ENCODE data around the gene OXA1L. TPM values are rescaled to one million over a fixed set of nuclear protein-coding genes. Genes with fewer than 3 reads are reported as not detected.
A peak's percentile ranks its signal among the peaks of the same experiment; 100 is the strongest.

OXA1L gene
- total and polyA plus RNA-seq, 2 of the 13 experiments (the other 11 are each of a cell fraction or from before 2014, with no cell fraction given) = 230 to 589 TPM

- TF ChIP-seq ZFX (CRISPR knock-in tag; IDR thresholded peaks at IDR 0.05; ENCODE audit: low read depth) = peak; percentile 96
- TF ChIP-seq ARID3A (IDR thresholded peaks at IDR 0.05; ENCODE audit: low read depth, low read length) = peak; percentile 10; the same call in 1 of the 2 replicates
- peak; percentile 77 for TF ChIP-seq ZNF781 (CRISPR knock-in tag; IDR thresholded peaks at IDR 0.05; ENCODE audit: borderline replicate concordance, not compliant biosample characterization)
- TF ChIP-seq BCL3 (CRISPR knock-in tag; IDR thresholded peaks at IDR 0.05) = peak; percentile 98
- TF ChIP-seq GPN1 (CRISPR knock-in tag; IDR thresholded peaks at IDR 0.05; ENCODE audit: borderline replicate concordance) = 0 out of 2 replicates have a peak, but pooled peaks have one; percentile 4
- TF ChIP-seq ZNF672 (CRISPR knock-in tag; IDR thresholded peaks at IDR 0.05) = no peak
- TF ChIP-seq E2F2 (CRISPR knock-in tag; IDR thresholded peaks at IDR 0.05; ENCODE audit: borderline replicate concordance) = peak; percentile 81; the same call in 1 of the 2 replicates
- TF ChIP-seq GZF1 (CRISPR knock-in tag; IDR thresholded peaks at IDR 0.05) = peak; percentile 87
- peak; percentile 18; the same call in 1 of the 2 replicates for TF ChIP-seq RERE (CRISPR knock-in tag; IDR thresholded peaks at IDR 0.05; ENCODE audit: low read depth)
- peak; percentile 98 for TF ChIP-seq POLR2A (IDR thresholded peaks at IDR 0.05; ENCODE audit: insufficient read depth in 1 of 2, low read depth in 2 of 2, low read length in 2 of 2)
- TF ChIP-seq ZFP90 (CRISPR knock-in tag; IDR thresholded peaks at IDR 0.05; ENCODE audit: borderline replicate concordance) = peak; percentile 90
- 0 out of 2 replicates have a peak, but pooled peaks have one; percentile 23 for TF ChIP-seq ZNF530 (CRISPR knock-in tag; IDR thresholded peaks at IDR 0.05; ENCODE audit: low read depth)
- peak; percentile 99 for TF ChIP-seq ZNF816 (CRISPR knock-in tag; IDR thresholded peaks at IDR 0.05; ENCODE audit: borderline replicate concordance)
- no peak for TF ChIP-seq ZFAT (CRISPR knock-in tag; conservative IDR thresholded peaks at IDR 0.05)
- peak; percentile 98 for TF ChIP-seq ZNF782 (CRISPR knock-in tag; IDR thresholded peaks at IDR 0.05; ENCODE audit: borderline replicate concordance)
- TF ChIP-seq MEIS2 (CRISPR knock-in tag; IDR thresholded peaks at IDR 0.05) = peak; percentile 46
Measured at GRCh38 chr14:22766457-22767322, at the start of gene OXA1L (continued).

Data from HepG2 (cell line).